HG03342 (cell line): ENCODE results near the gene APOC1.

ENCODE experiments used
- ATAC-seq: cut with Tn5 transposase; IDR thresholded peaks from one replicate; pipeline ENCODE4 v1.9.1; 2021; ENCODE audit warnings: mild to moderate bottlenecking, moderate library complexity; ENCODE audit not compliant: unreplicated experiment

APOC1 gene

GRCh38 chr19:44955505-44956439 is 41.4 kb downstream of the APOC1 start:
- no peak for ATAC-seq

GRCh38 chr19:44957526-44957925 is 43.1 kb downstream of the APOC1 start:
- ATAC-seq = no peak

- ATAC-seq = no peak
Measured at GRCh38 chr19:44958090-44958489, 43.7 kb downstream of the APOC1 start.

- ATAC-seq = no peak
Measured at GRCh38 chr19:44959691-44960090, 45.3 kb downstream of the APOC1 start.

- ATAC-seq = no peak
Measured at GRCh38 chr19:44960906-44961728, 46.7 kb downstream of the APOC1 start.

- ATAC-seq = no peak
Measured at GRCh38 chr19:44961821-44962220, 47.4 kb downstream of the APOC1 start.

- no peak for ATAC-seq
Measured at GRCh38 chr19:44968118-44968517, 53.7 kb downstream of the APOC1 start.

- ATAC-seq = no peak
Measured at GRCh38 chr19:44968670-44969069, 54.3 kb downstream of the APOC1 start.
